SU-DHL-6 (cell line): ENCODE data around the gene C16orf78.

Experiments used
- EZH2phosphoT487 ChIP-seq: fragments of 200-600 bp; sonication (generic), shearing (Covaris generic); conservative IDR thresholded peaks from 2 replicates; pipeline ENCODE4 v1.6.1; 2018; ENCODE audit warnings: mild to moderate bottlenecking, antibody characterized with exemption, low read length, moderate library complexity, mixed read lengths
- TF ChIP-seq, protein P1 (sequence below): fragments of 200-600 bp; sonication (generic); IDR thresholded peaks from one replicate; pipeline ENCODE4 v1.5.1; 2017; ENCODE audit warnings: antibody characterized with exemption, mild to moderate bottlenecking, low read length, moderate library complexity; ENCODE audit not compliant: insufficient read depth, poor library complexity, severe bottlenecking

DNA sequence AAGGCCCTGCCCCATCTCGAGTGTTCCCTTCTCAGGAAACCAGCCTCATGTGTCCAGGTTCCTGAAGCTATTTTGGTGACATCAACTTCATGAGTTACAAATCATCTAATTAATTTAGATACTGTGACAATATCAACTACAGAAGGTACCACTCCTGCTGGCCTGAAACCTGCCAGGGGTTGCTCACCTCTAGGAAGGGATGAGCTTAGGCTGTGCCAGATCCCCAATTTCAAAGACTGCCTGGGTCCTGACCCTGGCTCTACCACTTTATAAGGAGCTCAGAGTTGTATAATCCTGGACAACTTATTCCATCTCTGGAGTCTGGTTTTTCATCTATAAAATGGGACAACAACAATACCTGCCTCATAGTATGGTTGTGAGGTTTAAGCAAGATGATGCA, 5.2 kb downstream of the C16orf78 start:
- TF ChIP-seq, protein P1, sequence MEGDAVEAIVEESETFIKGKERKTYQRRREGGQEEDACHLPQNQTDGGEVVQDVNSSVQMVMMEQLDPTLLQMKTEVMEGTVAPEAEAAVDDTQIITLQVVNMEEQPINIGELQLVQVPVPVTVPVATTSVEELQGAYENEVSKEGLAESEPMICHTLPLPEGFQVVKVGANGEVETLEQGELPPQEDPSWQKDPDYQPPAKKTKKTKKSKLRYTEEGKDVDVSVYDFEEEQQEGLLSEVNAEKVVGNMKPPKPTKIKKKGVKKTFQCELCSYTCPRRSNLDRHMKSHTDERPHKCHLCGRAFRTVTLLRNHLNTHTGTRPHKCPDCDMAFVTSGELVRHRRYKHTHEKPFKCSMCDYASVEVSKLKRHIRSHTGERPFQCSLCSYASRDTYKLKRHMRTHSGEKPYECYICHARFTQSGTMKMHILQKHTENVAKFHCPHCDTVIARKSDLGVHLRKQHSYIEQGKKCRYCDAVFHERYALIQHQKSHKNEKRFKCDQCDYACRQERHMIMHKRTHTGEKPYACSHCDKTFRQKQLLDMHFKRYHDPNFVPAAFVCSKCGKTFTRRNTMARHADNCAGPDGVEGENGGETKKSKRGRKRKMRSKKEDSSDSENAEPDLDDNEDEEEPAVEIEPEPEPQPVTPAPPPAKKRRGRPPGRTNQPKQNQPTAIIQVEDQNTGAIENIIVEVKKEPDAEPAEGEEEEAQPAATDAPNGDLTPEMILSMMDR, result no peak
- TF ChIP-seq EZH2phosphoT487, result no peak
